HG02678 (cell line): Measurements from ENCODE around the gene PIGK.

ENCODE experiments used
- ATAC-seq: cut with Tn5 transposase; IDR thresholded peaks from one replicate; pipeline ENCODE4 v1.9.1; 2021; ENCODE audit warnings: mild to moderate bottlenecking, moderate library complexity; ENCODE audit not compliant: unreplicated experiment

PIGK gene

DNA sequence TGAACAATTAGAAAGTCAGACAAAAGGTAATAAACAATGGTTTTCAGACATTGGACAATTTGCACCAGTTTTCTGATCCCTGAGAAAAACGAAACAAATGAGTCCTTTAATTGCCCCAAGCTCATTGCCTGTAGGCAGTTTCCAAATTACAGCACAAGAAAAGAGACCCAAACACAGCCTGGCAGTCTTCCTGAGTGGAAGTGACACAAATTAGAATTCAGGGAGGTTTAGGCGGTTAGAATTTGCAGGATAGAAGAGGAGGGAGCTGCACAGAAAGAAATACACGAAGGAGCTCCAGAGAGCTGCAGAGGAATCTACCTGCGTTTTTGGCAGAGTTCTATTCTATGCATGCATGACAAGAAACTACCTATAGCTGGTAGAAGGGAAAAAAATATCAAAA is 115.7 kb downstream of the PIGK start:
- ATAC-seq = no peak

DNA sequence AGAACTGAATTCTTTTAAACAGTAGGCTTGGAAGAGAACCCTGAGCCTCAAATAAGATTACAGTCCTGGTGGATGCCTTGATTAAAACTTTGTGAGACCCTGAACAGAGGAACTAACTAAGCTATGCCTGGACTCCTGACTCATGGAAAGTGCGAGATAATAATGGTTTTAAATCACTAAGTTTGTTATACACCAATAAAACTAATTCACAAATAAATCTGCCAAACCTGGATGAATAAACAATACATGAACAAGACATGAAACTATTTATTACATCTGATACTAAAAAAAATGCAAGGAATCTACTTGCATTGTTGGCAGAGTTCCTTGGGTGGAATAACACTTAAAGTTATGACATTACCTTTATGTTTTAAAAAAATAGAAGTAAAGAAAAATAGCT is 118.4 kb downstream of the PIGK start:
- ATAC-seq = no peak

DNA sequence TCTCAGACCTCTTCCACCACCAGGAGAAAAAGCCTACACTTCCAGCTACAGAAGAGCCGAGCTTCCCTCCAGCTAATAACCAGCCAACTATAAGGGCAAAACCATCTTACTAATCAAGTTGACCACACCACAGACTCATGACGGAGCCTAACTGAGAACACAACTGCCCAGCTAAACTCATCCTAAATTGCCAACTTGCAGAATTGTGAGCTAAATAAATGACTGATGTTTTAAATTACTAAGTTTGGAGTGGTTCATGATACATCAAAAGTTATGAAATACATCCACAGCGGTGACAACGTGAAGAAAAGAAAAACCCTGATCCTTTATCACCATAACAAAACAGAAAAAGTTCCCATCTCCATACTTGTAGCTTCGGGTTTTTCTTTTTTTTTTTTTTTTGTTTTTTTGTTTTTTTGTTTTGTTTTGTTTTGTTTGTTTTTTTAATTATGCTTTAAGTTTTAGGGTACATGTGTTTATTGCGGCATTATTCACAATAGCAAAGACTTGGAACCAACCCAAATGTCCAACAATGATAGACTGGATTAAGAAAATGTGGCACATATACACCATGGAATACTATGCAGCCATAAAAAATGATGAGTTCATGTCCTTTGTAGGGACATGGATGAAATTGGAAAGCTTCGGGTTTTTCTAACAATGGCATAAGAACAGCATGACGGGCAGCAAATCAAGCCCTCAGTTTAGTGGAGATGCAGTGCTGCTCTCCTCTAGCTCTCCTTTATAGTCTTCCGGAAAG is 122.6 kb downstream of the PIGK start:
- ATAC-seq = no peak

DNA sequence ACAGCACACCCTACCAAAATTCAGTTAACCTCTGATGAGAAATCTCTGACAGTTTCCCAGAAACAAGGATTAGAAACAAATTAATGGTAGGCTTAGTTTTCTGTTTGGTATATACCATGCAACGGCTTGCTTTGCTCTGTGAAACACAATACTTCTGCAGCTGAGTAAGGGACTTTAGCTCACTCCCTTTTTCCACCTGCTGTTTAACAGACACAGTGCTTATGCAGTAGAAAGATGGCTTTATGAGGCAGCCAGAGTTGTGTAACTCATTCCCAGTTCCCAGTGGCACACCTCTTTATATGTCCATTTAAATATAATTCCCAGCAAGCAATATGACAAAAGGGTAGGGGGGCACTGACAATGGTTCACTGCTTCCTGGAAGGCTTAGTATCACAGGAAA is 124.0 kb downstream of the PIGK start:
- ATAC-seq = no peak

DNA sequence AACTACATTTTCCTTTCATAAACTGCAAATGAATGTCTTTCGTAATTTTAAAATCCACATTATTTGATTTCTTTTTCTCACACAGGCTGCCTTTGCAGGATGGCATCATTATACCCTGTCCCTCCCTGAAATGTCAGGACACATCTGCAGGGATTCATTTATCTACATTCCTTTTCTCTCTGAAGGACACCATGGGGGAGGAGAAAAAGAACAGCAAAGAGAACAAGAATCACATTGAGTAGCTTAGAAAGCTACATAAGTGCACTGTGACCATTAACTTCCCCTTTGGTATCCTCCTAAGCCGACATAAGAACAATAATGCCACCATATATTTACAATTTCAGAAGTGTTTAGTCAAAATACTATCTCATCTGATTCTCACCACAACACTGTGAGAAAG is 129.5 kb downstream of the PIGK start:
- ATAC-seq = no peak

DNA sequence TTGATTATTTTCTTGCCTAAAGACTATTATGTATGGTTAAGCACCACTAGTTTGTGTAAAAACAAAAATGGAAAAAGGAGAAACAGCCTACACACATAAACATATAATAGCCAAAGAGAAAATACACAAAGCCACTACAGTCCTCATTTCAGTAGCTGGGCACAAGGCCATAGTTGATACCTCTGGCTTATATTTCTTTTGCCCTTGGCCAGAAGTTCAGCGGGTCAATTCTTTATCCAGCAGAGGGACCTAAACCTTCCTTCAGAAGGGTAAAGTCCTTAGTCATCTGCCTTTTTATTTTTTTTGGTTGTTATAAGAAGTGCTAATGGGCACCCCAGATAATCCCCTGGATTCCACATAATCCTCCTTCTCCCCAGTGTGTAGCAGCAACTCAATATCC is 134.1 kb downstream of the PIGK start:
- ATAC-seq = no peak

DNA sequence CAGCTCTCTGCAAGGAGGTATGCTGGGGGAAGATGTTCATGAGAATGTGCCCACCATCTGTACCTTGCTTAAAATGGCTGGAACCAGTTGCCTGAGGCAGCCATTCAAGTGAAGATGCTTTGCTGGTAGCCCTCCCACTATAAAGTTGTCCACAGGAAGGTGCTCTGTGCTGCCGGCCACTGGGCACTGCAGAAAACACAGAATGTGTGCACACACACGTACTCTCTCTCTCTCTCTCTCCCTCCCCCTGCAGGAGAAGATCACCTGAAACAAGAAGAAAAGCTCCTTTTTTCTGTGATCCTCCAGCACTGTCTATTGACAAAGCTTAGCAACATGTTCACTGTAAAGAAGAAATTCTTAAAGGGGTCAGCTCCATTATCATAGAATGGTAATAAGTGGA is 134.8 kb downstream of the PIGK start:
- ATAC-seq = no peak

DNA sequence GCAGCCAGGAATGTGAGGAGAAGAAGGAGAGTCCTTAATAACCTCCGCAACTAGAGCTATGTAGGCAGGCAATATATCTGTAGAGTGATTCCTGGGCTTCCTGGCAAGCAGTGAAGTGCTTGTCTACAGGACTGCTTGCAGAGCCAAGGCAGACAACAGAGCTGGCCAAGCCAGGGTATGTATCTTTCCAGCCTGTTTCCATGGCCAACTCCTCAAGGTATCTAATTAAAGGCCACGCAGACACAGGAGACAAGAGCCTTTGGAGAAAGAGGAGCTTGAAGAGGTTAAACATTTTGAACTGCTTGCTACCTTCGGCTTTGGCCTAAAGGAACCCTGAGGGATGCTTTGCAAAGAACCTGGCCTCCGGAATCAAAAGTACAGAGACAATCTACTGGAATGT is 137.4 kb downstream of the PIGK start:
- no peak for ATAC-seq

DNA sequence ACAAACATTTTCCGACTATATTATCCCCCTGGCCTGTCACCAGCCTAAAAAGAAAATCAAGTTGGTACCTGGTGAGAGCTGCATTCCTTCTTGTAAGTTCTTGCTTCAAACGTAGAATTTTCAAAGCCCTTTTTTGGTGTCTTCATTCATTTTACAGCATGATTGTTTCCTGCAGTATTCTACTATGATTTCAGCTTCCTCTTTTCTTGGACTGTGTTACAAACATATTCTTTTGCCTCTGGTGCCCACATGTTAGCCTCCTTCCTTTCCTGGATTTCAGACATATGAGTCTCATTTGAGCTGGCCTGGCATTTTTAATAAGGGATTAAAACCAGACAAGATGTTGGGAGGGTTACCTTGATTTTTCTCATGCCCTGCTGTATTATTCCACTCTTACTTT is 142.5 kb downstream of the PIGK start:
- ATAC-seq = no peak

DNA sequence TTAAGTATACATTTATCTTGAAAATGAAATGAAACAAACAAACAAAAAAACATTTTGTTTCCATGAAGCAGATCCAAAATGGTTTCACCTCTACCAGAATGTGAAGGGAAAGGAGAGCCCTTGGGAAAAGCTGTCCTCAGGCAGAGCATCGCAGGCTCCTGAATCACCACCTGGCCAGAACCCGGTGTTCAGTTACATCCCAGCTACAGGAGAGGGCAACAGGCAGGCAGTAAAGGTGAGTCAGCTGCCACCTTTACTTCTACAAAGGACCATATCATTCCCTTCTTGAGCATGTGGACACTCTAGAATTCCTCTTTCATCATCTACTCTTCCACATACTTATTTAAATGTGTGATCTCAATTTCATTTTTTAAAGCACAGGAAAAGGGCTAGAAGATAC is 151.2 kb downstream of the PIGK start:
- no peak for ATAC-seq

DNA sequence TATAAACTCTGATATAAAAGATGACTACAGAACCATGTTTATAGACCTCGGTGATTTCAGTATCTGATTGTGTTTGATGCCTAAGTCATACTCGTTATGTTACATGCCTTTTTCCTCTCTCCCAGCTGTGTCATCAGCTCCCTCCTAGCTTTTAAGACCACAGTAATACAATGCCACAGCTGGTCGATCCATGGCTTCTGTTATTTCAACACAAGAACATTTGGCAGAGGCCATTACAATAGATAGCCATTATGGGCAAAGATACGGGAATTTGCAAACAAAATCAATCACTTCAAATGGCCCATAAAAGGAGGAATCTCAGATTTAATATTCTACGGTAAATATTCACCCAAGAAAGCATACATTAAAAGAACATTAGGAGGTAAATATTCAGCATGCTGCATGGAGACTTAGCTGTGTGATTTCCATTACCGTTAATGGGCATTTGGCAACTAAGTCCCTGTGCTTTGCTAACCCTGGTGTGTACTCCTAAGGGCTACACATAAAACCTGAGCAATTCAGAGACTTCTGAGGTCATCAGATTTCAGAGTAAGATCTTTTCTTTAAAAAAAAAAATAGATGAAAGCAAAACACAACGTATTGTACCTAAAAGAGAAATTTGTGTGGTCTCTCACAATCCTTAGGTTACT is 153.4 kb downstream of the PIGK start:
- ATAC-seq = no peak

DNA sequence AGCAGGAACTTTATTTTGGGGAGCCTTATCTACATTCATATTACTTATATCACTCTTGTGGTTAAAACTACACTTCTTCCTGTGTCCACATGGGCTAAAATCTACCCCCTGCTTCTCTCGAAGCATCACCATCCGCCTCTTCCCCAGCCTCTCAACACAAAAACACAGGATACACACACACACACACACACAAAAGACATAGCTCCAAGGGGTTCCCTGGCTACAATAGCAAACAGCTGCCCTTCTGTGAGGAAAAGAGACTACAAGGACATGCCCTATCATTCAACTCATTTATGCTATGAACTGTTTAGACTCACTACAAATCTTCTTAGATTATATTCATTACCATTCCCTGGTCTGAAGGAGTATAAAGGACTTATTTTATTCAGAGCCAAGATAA is 155.0 kb downstream of the PIGK start:
- ATAC-seq = no peak

DNA sequence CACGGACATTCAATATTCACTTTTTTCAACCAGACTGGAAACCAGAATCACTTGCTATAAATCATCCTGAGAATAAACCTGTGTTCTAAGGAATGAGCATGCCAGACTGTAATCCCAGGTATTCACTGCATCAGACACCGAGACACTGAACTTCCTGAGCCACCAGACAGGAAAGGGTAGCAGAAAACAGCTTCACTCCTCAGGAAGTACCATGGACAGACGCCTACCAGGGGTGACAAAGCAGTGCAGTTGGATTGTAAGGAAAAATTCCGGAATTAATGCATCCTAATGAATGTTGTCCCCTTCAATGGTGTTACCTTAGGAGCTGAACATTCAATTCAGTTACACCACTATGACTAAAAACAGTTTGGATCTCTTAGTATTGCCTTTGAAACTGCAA is 156.1 kb downstream of the PIGK start:
- no peak for ATAC-seq

DNA sequence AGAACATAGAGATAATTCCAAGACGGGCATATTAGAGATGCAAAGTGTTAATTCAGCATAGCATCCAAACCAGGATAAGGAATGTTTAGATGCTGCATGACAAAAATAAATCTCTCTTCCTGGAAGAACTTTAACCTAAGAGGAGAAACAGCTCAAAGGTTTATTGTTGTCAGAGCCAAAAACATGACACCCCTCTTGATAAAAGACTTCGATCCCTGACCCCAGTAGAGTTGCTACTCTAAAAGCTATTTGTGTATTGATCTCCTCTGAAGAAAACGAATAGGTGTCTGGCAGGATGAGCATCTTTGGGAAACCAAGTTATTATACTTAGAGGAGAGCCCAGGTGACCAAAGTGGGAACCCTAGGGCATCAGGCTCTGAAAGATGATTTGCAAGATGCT is 158.1 kb downstream of the PIGK start:
- no peak for ATAC-seq

DNA sequence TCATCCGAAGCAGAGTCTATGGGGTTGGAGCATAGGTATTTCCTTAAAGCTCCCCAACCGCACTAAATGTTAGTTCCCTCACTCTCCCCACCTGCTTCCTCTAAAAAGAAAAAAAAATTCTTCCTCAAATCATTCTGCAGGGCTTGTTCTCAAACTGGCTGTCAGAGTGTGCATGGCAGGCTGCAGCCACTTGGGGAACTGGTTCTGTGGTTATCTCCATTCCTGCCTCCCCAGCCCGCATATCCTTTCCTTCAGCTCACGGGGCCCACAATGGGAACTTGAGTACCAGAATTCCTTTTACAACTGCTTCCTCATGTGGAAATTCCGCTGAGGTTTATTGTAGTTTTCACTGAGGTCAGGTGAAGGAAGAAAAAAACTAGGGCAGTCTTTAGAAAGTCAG is 159.2 kb downstream of the PIGK start:
- no peak for ATAC-seq

DNA sequence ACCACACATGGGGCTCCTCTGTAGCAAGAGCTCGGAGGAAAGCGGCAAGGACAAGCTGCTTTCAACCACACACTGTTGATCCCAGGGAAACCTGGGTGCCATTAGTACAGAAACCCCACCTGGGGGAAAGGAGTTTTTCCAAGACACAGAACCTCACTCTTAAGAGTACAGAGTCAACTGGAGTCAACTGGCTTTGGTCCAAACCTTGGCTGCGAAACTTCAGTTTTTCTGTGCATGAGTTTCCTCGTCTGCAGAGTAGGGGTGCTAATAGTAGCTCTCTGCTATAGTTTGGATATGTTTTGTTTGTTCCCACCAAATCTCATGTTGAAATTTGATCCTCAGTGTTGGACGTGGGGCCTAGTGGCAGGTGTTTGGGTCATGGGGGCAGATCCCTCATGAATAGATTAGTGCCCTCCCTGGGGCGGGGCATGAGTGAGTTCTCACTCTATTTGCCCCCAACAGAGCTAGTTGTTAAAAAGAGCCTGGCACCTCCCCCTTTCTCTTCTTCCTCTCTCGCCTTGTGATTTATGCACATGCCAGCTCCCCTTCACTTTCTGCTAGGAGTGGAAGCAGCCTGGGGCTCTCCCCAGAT is 161.1 kb downstream of the PIGK start:
- no peak for ATAC-seq

DNA sequence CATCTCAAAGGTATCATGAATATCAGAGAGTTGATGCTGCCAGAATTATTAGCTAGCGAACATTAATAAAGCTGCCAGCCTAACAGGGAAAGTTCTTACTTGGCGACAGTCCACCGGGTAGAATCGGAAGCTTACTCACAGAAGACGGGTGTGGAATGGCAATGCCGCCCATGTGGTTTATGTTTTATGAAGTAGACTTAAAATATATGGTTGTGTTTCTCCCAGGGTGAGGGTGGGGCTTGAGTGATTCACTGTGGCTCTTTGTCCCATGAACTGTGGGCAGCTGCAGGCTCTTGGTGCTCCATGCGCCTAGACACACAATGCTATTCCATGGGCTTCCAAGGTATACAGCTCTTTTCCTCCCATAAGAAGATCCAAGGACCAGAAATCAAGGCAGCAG is 162.7 kb downstream of the PIGK start:
- ATAC-seq = no peak

DNA sequence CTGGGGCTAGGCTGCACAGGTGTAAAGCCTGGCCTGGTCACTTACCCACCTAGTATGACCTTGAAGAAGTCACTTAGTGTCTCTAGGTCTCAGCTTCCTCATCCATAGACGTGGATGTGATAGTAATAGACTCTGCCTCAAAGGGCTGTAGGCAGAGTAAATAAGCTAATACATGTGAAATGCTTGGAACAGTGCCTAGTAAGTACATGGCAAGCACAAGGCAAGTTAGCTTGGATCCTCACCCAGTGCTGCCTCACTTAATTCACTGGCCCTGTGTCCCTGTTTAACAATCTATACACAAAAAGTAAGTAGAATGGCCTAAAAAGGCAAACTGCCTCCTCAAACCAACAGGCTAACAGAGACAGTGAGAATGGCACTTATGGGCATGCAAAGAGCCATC is 167.8 kb downstream of the PIGK start:
- ATAC-seq = no peak

DNA sequence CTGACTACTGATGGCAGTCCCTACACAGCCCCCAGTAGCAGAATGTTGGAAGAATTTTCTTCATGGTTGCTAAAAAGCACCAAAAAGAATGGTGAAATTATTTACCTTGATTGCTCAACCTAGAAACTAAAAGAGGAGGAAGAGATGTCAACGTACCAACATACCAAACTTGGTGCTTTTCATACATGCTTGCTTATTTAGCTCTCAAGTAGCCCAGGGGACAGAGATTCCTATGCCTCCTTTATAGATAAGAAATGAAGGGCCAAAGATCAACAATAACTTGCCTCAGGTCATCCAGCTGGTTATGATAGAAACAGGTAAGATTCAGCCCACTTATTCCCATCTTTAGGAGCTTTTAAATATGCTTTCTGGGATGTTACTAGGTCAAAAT is 170.6 kb downstream of the PIGK start:
- no peak for ATAC-seq

DNA sequence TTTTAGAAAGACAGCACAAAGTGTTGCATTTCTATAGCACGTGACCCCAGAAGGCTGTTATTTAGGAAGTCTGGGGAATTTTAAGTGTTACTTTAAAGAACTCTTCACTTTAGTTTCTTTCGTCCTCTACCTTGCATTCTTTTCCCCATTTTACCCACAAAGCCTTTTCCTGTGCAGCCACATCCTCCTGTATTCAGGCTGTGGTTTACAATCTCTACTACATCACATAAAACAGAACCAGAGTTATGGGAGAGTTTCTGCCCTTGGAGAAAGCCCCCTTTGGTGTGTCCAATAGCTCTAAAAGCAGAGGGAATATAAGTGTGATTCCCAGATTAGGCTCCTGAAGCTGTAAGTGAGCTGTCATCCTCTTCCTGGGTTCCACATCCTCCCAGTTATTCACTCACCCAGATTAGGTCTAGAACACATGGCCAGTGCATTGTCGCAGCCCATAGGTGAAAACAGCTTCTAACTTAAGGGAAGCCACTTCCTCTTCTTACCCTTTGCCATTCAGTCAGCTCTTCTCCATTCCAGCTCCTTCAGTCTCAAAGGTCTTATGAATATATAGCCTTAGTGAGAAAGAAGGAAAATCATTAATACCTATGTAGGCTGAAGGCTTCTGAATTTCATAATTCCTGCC is 171.1 kb downstream of the PIGK start:
- no peak for ATAC-seq

DNA sequence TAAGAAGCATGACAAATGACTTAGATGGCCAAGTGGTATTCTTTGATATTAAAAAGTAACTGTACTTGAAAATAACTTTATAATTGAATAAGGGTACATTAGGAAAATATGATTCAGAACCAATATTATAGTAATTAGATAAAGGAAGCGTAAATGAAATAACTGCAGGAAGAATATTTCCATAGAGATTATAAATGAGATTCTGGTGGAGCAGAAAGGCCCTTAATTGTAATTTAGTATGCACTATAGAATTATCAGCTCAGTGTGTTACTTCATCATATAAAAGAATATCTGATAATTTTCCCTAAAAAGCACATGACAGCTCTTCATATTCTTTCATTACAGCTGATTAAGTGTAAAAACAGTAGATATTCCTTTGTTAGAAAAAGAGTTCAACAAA is 171.7 kb downstream of the PIGK start:
- ATAC-seq = no peak
